ENCODE measurements around the gene HTRA2. TPM values are rescaled to one million over a fixed set of nuclear protein-coding genes. Genes with fewer than 3 reads are reported as not detected.

The HTRA2 gene
- total RNA-seq, 6 donors from 2014 or later, result 11.8 to 36.9 (median 27.2) TPM

- ATAC-seq (ENCODE audit: low FRiP score in 2 of 2) (no peak), DNase-seq (no peak)
- Histone ChIP-seq H3K27ac (no peak overlapping the region), H3K27me3 (no peaks in the 10 kb centered on the region), H3K4me3 (no peak overlapping the region), H3K4me1 (peaks cover 0 to 15% (median 5%) of the 10 kb centered on the region in 4 donors), H3K9me3 (no peaks in the 10 kb centered on the region), H3K36me3 (no peaks in the 10 kb centered on the region)
- WGBS, 2 donors, result 60 to 81% methylated on average over 1 of the region's 1 CpG
- TF ChIP-seq POLR2A (IDR thresholded peaks at IDR 0.05), result no peak
- no peak for TF ChIP-seq POLR2AphosphoS5 (IDR thresholded peaks at IDR 0.05)
- TF ChIP-seq CTCF (IDR thresholded peaks at IDR 0.05), result no peak
- no peak for TF ChIP-seq EP300 (IDR thresholded peaks at IDR 0.05)
Observed at GRCh38 chr2:74571058-74571457, 41.3 kb downstream of the HTRA2 start.

GRCh38 chr2:74572178-74572925, 42.6 kb downstream of the HTRA2 start:
- ATAC-seq (ENCODE audit: low FRiP score in 2 of 2) (no peak), DNase-seq (no peak)
- TF ChIP-seq POLR2AphosphoS5 (IDR thresholded peaks at IDR 0.05) (no peak), POLR2A (IDR thresholded peaks at IDR 0.05) (no peak), EP300 (IDR thresholded peaks at IDR 0.05) (no peak)
- 84 to 90% methylated on average over 3 of the region's 3 CpGs for WGBS, 2 donors
- Histone ChIP-seq H3K27ac (no peak overlapping the region), H3K27me3 (no peaks in the 10 kb centered on the region), H3K36me3 (no peaks in the 10 kb centered on the region), H3K4me1 (peaks cover 5 to 15% (median 6%) of the 10 kb centered on the region in 4 donors), H3K4me3 (no peak overlapping the region), H3K9me3 (no peaks in the 10 kb centered on the region)

- Histone ChIP-seq H3K4me1 (peaks cover 5 to 21% (median 9%) of the 10 kb centered on the region in 4 donors), H3K4me3 (peak overlapping the region in 1 of 4 donors; percentile 5), H3K27ac (peak overlapping the region in 3 of 4 donors; percentile 22 to 48 (median 45)), H3K9me3 (no peaks in the 10 kb centered on the region), H3K36me3 (no peaks in the 10 kb centered on the region), H3K27me3 (no peaks in the 10 kb centered on the region)
- ATAC-seq (ENCODE audit: low FRiP score in 2 of 2) (peak in 1 of 2 donors; percentile 59), DNase-seq (no peak)
- 39 to 43% methylated on average over 7 of the region's 7 CpGs for WGBS, 2 donors
- TF ChIP-seq POLR2A (IDR thresholded peaks at IDR 0.05) (peak in 1 of 4 donors; percentile 38), POLR2AphosphoS5 (IDR thresholded peaks at IDR 0.05) (no peak), EP300 (IDR thresholded peaks at IDR 0.05) (no peak), CTCF (IDR thresholded peaks at IDR 0.05) (no peak)
Observed at GRCh38 chr2:74573747-74574562, 44.2 kb downstream of the HTRA2 start.

GRCh38 chr2:74575320-74575719, 45.6 kb downstream of the HTRA2 start:
- Histone ChIP-seq H3K27me3 (no peaks in the 10 kb centered on the region), H3K27ac (no peak overlapping the region), H3K4me3 (no peak overlapping the region), H3K4me1 (peaks cover 5 to 21% (median 9%) of the 10 kb centered on the region in 4 donors), H3K9me3 (no peaks in the 10 kb centered on the region), H3K36me3 (no peaks in the 10 kb centered on the region)
- 91 to 93% methylated on average over 4 of the region's 4 CpGs for WGBS, 2 donors
- DNase-seq, result no peak
- TF ChIP-seq POLR2AphosphoS5 (IDR thresholded peaks at IDR 0.05), result no peak
- TF ChIP-seq POLR2A (IDR thresholded peaks at IDR 0.05), result no peak
- TF ChIP-seq CTCF (IDR thresholded peaks at IDR 0.05), result no peak
- no peak for TF ChIP-seq EP300 (IDR thresholded peaks at IDR 0.05)
- no peak for ATAC-seq (ENCODE audit: low FRiP score in 2 of 2)

- Histone ChIP-seq H3K27me3 (no peaks in the 10 kb centered on the region), H3K27ac (peak overlapping the region in 3 of 4 donors; percentile 6 to 68 (median 67)), H3K4me3 (no peak overlapping the region), H3K9me3 (no peaks in the 10 kb centered on the region), H3K36me3 (no peaks in the 10 kb centered on the region), H3K4me1 (peaks cover 5 to 21% (median 9%) of the 10 kb centered on the region in 4 donors)
- ATAC-seq (ENCODE audit: low FRiP score in 2 of 2) (no peak), DNase-seq (no peak)
- WGBS, 2 donors, result 74 to 83% methylated on average over 7 of the region's 7 CpGs
- TF ChIP-seq CTCF (IDR thresholded peaks at IDR 0.05) (no peak), EP300 (IDR thresholded peaks at IDR 0.05) (no peak), POLR2AphosphoS5 (IDR thresholded peaks at IDR 0.05) (no peak), POLR2A (IDR thresholded peaks at IDR 0.05) (no peak)
Observed at GRCh38 chr2:74576211-74576862, 46.6 kb downstream of the HTRA2 start.
